Dendritic cell treated with granulocyte-macrophage colony-stimulating factor and Interleukin-4, amounts not matched to agents 40 ng/mL and 50 ng/mL, for 4 days (primary cell): ENCODE data around the gene CNOT4.

Source experiments
- H3K27ac Mint-ChIP-seq: one replicate; pipeline ENCODE4 v1.8.0; 2022; ENCODE audit warnings: mild to moderate bottlenecking, mixed read lengths
- H3K27me3 Mint-ChIP-seq: one replicate; pipeline ENCODE4 v1.8.0; 2022; ENCODE audit warnings: mild to moderate bottlenecking, mixed read lengths
- H3K36me3 Mint-ChIP-seq: one replicate; pipeline ENCODE4 v1.8.0; 2022; ENCODE audit warnings: low read depth, mixed read lengths
- H3K4me1 Mint-ChIP-seq: one replicate; pipeline ENCODE4 v1.8.0; 2022; ENCODE audit warnings: low read depth, mixed read lengths
- H3K4me3 Mint-ChIP-seq: one replicate; pipeline ENCODE4 v1.8.0; 2022; ENCODE audit warnings: mild to moderate bottlenecking, moderate library complexity, mixed read lengths
- H3K9me3 Mint-ChIP-seq: one replicate; pipeline ENCODE4 v1.8.0; 2022; ENCODE audit warnings: mixed read lengths
- intact Hi-C: fragments of 100-400 bp; cut with micrococcal nuclease; formaldehyde crosslinking; loops from one replicate; pipeline ENCODE4 v1.15.0; 2022

Gene CNOT4

GRCh38 chr7:135420786-135421185 lies 89.1 kb downstream of the CNOT4 start:
- no peaks in the 10 kb centered on the region for H3K27me3 Mint-ChIP-seq
- no peaks in the 10 kb centered on the region for H3K9me3 Mint-ChIP-seq
- peaks cover 47% of the 10 kb centered on the region for H3K36me3 Mint-ChIP-seq
- H3K4me3 Mint-ChIP-seq = no peak overlapping the region
- intact Hi-C loops = no loop called here
- peaks cover 12% of the 10 kb centered on the region for H3K4me1 Mint-ChIP-seq
- H3K27ac Mint-ChIP-seq = no peak overlapping the region

GRCh38 chr7:135416431-135416830 lies 93.5 kb downstream of the CNOT4 start:
- Mint-ChIP-seq H3K27me3 (no peaks in the 10 kb centered on the region), H3K4me3 (no peak overlapping the region), H3K9me3 (no peaks in the 10 kb centered on the region), H3K4me1 (peaks cover 6% of the 10 kb centered on the region), H3K36me3 (peaks cover 50% of the 10 kb centered on the region), H3K27ac (no peak overlapping the region)
- intact Hi-C loops = no loop called here

- Mint-ChIP-seq H3K9me3 (no peaks in the 10 kb centered on the region), H3K4me1 (peaks cover 6% of the 10 kb centered on the region), H3K36me3 (peaks cover 37% of the 10 kb centered on the region), H3K4me3 (no peak overlapping the region), H3K27ac (no peak overlapping the region), H3K27me3 (no peaks in the 10 kb centered on the region)
- intact Hi-C loops = no loop called here
Measured at GRCh38 chr7:135414850-135415439, 95.0 kb downstream of the CNOT4 start.

- Mint-ChIP-seq H3K9me3 (no peaks in the 10 kb centered on the region), H3K4me1 (peaks cover 6% of the 10 kb centered on the region), H3K27ac (no peak overlapping the region), H3K4me3 (no peak overlapping the region), H3K36me3 (peaks cover 32% of the 10 kb centered on the region), H3K27me3 (no peaks in the 10 kb centered on the region)
- intact Hi-C loops = no loop called here
Measured at GRCh38 chr7:135414208-135414607, 95.7 kb downstream of the CNOT4 start.

GRCh38 chr7:135411098-135411497 lies 98.8 kb downstream of the CNOT4 start:
- no peak overlapping the region for H3K27ac Mint-ChIP-seq
- H3K4me1 Mint-ChIP-seq = peaks cover 6% of the 10 kb centered on the region
- intact Hi-C loops = no loop called here
- no peak overlapping the region for H3K4me3 Mint-ChIP-seq
- H3K27me3 Mint-ChIP-seq = no peaks in the 10 kb centered on the region
- peaks cover 33% of the 10 kb centered on the region for H3K36me3 Mint-ChIP-seq
- H3K9me3 Mint-ChIP-seq = no peaks in the 10 kb centered on the region

- intact Hi-C loops = no loop called here
- Mint-ChIP-seq H3K27ac (no peak overlapping the region), H3K9me3 (no peaks in the 10 kb centered on the region), H3K4me3 (no peak overlapping the region), H3K27me3 (no peaks in the 10 kb centered on the region), H3K4me1 (peaks cover 6% of the 10 kb centered on the region), H3K36me3 (peaks cover 33% of the 10 kb centered on the region)
Measured at GRCh38 chr7:135410543-135410942, 99.4 kb downstream of the CNOT4 start.

GRCh38 chr7:135409845-135410542 lies 99.9 kb downstream of the CNOT4 start:
- Mint-ChIP-seq H3K4me3 (no peak overlapping the region), H3K27me3 (no peaks in the 10 kb centered on the region), H3K4me1 (peaks cover 6% of the 10 kb centered on the region), H3K36me3 (peaks cover 33% of the 10 kb centered on the region), H3K27ac (no peak overlapping the region), H3K9me3 (no peaks in the 10 kb centered on the region)
- intact Hi-C loops = no loop called here

- H3K27ac Mint-ChIP-seq = no peak overlapping the region
- no peaks in the 10 kb centered on the region for H3K9me3 Mint-ChIP-seq
- no peaks in the 10 kb centered on the region for H3K4me1 Mint-ChIP-seq
- intact Hi-C loops = no loop called here
- H3K4me3 Mint-ChIP-seq = no peak overlapping the region
- no peaks in the 10 kb centered on the region for H3K27me3 Mint-ChIP-seq
- peaks cover 27% of the 10 kb centered on the region for H3K36me3 Mint-ChIP-seq
Measured at GRCh38 chr7:135407884-135408283, 102.0 kb downstream of the CNOT4 start.

- Mint-ChIP-seq H3K4me1 (no peaks in the 10 kb centered on the region), H3K36me3 (peaks cover 23% of the 10 kb centered on the region)
Measured at GRCh38 chr7:135406918-135407317, 103.0 kb downstream of the CNOT4 start.

GRCh38 chr7:135405969-135406368 lies 103.9 kb downstream of the CNOT4 start:
- H3K4me3 Mint-ChIP-seq = no peak overlapping the region
- H3K36me3 Mint-ChIP-seq = peaks cover 23% of the 10 kb centered on the region
- no peaks in the 10 kb centered on the region for H3K4me1 Mint-ChIP-seq
- H3K27me3 Mint-ChIP-seq = no peaks in the 10 kb centered on the region
- H3K27ac Mint-ChIP-seq = no peak overlapping the region
- intact Hi-C loops = no loop called here
- H3K9me3 Mint-ChIP-seq = no peaks in the 10 kb centered on the region

More at GRCh38 chr7:135406918-135407317, 103.0 kb downstream of the CNOT4 start:
- Mint-ChIP-seq H3K9me3 (no peaks in the 10 kb centered on the region), H3K4me3 (no peak overlapping the region), H3K27me3 (no peaks in the 10 kb centered on the region), H3K27ac (no peak overlapping the region)
- intact Hi-C loops = no loop called here

GRCh38 chr7:135403302-135403701 lies 106.6 kb downstream of the CNOT4 start:
- Mint-ChIP-seq H3K27me3 (no peaks in the 10 kb centered on the region), H3K36me3 (peaks cover 25% of the 10 kb centered on the region), H3K4me1 (no peaks in the 10 kb centered on the region), H3K27ac (no peak overlapping the region), H3K4me3 (no peak overlapping the region), H3K9me3 (no peaks in the 10 kb centered on the region)
- intact Hi-C loops = no loop called here

GRCh38 chr7:135397689-135398088 lies 112.2 kb downstream of the CNOT4 start:
- H3K27me3 Mint-ChIP-seq = no peaks in the 10 kb centered on the region
- intact Hi-C loops = no loop called here
- peaks cover 52% of the 10 kb centered on the region for H3K36me3 Mint-ChIP-seq

GRCh38 chr7:135392701-135393100 lies 117.2 kb downstream of the CNOT4 start:
- Mint-ChIP-seq H3K36me3 (peaks cover 43% of the 10 kb centered on the region), H3K4me1 (no peaks in the 10 kb centered on the region), H3K9me3 (no peaks in the 10 kb centered on the region), H3K27ac (no peak overlapping the region), H3K4me3 (no peak overlapping the region), H3K27me3 (no peaks in the 10 kb centered on the region)
- intact Hi-C loops = no loop called here

More at GRCh38 chr7:135397689-135398088, 112.2 kb downstream of the CNOT4 start:
- H3K4me3 Mint-ChIP-seq = no peak overlapping the region
- H3K9me3 Mint-ChIP-seq = no peaks in the 10 kb centered on the region
- no peaks in the 10 kb centered on the region for H3K4me1 Mint-ChIP-seq
- no peak overlapping the region for H3K27ac Mint-ChIP-seq

GRCh38 chr7:135391514-135391913 lies 118.4 kb downstream of the CNOT4 start:
- H3K4me3 Mint-ChIP-seq = no peak overlapping the region
- no peaks in the 10 kb centered on the region for H3K4me1 Mint-ChIP-seq
- no peak overlapping the region for H3K27ac Mint-ChIP-seq
- H3K9me3 Mint-ChIP-seq = no peaks in the 10 kb centered on the region
- peaks cover 36% of the 10 kb centered on the region for H3K36me3 Mint-ChIP-seq
- intact Hi-C loops = no loop called here
- H3K27me3 Mint-ChIP-seq = no peaks in the 10 kb centered on the region

GRCh38 chr7:135390829-135391228 lies 119.1 kb downstream of the CNOT4 start:
- H3K9me3 Mint-ChIP-seq = no peaks in the 10 kb centered on the region
- no peak overlapping the region for H3K27ac Mint-ChIP-seq
- H3K27me3 Mint-ChIP-seq = no peaks in the 10 kb centered on the region
- intact Hi-C loops = no loop called here
- no peaks in the 10 kb centered on the region for H3K4me1 Mint-ChIP-seq
- peaks cover 30% of the 10 kb centered on the region for H3K36me3 Mint-ChIP-seq
- no peak overlapping the region for H3K4me3 Mint-ChIP-seq
